Smooth muscle cell (in vitro differentiated cells): ENCODE measurements around the gene CENPN. TPM values are rescaled to one million over a fixed set of nuclear protein-coding genes. Genes with fewer than 3 reads are reported as not detected.

Experiments
- DNase-seq: peaks from one replicate; lab custom pipeline; 2025; ENCODE audit not compliant: unreplicated experiment; lab: John Stamatoyannopoulos, UW
- H2AFZ ChIP-seq: fragments of 200-600 bp; sonication (generic); 2 replicates; pipeline ENCODE4 v1.6.0; 2016; ENCODE audit warnings: antibody characterized with exemption, low read depth, mild to moderate bottlenecking
- H3F3A ChIP-seq: fragments of 200-600 bp; sonication (generic); 2 replicates; pipeline ENCODE4 v1.6.0; 2017; ENCODE audit warnings: antibody characterized with exemption, low read depth
- H3K27ac ChIP-seq: fragments of 200-600 bp; sonication (generic); 2 replicates; pipeline ENCODE4 v1.5.1; 2016; ENCODE audit warnings: low read depth, mild to moderate bottlenecking
- H3K27me3 ChIP-seq: fragments of 200-600 bp; sonication (generic); 2 replicates; pipeline ENCODE4 v1.6.1; 2016; ENCODE audit warnings: low read depth, mild to moderate bottlenecking
- H3K36me3 ChIP-seq: fragments of 200-600 bp; sonication (generic); 2 replicates; pipeline ENCODE4 v1.5.1; 2016; ENCODE audit warnings: low read depth
- H3K4me1 ChIP-seq: fragments of 200-600 bp; sonication (generic); 2 replicates; pipeline ENCODE4 v1.5.1; 2016; ENCODE audit warnings: low read depth
- H3K4me2 ChIP-seq: fragments of 200-600 bp; sonication (generic); 2 replicates; pipeline ENCODE4 v1.6.0; 2016; ENCODE audit warnings: mild to moderate bottlenecking
- H3K4me3 ChIP-seq: fragments of 200-600 bp; sonication (generic); 2 replicates; pipeline ENCODE4 v1.5.1; 2016; ENCODE audit warnings: mild to moderate bottlenecking
- H3K79me2 ChIP-seq: fragments of 200-600 bp; sonication (generic); 2 replicates; pipeline ENCODE4 v1.6.0; 2016; ENCODE audit warnings: low read depth, mild to moderate bottlenecking
- H3K9ac ChIP-seq: fragments of 200-600 bp; sonication (generic); 2 replicates; pipeline ENCODE4 v1.6.0; 2016; ENCODE audit warnings: low read depth
- H3K9me3 ChIP-seq: fragments of 200-600 bp; sonication (generic); replicated peaks from 2 replicates; pipeline ENCODE4 v1.5.1; 2016; ENCODE audit warnings: low read depth
- H4K20me1 ChIP-seq: fragments of 200-600 bp; sonication (generic); 2 replicates; pipeline ENCODE4 v1.6.0; 2016; ENCODE audit warnings: low read depth
- CTCF ChIP-seq: fragments of 200-600 bp; sonication (generic); IDR thresholded peaks from 2 replicates; pipeline ENCODE4 v1.5.1; 2017; ENCODE audit warnings: borderline replicate concordance, mild to moderate bottlenecking, antibody characterized with exemption; ENCODE audit not compliant: insufficient read depth, poor library complexity, severe bottlenecking
- WGBS: methylation state at CpG from one replicate; pipeline ENCODE4 v1.1.7; 2016; ENCODE audit warnings: low lambda C conversion rate; 5-methylcytosine and 5-hydroxymethylcytosine counted together
- polyA plus RNA-seq: library from polyadenylated mRNA; unstranded; fragments of >200 nt; fragmentation: Nextera tagmentation; extraction: Ambion mirVana; gene quantifications from 2 replicates; pipeline ENCODE4 v1.2.1, GENCODE V29; 2016
- total RNA-seq: library from RNA; depleted of rRNA; stranded (reverse); fragments of >200 nt; gene quantifications from 2 replicates; pipeline ENCODE4 v1.2.3, GENCODE V29; 2014

CENPN gene
- total and polyA plus RNA-seq, 2 experiments from 2014 or later: 18.8 to 25.1 TPM

- no peak overlapping the region for H2AFZ ChIP-seq
- TF ChIP-seq CTCF: no peak
- H3K4me1 ChIP-seq: peaks cover 14% of the 10 kb centered on the region
- DNase-seq: no peak
- H3K4me2 ChIP-seq: no peak overlapping the region
- H3K27me3 ChIP-seq: no peaks in the 10 kb centered on the region
- no peak overlapping the region for H3K9ac ChIP-seq
- H4K20me1 ChIP-seq: peaks cover 64% of the 10 kb centered on the region
- H3K9me3 ChIP-seq: no peaks in the 10 kb centered on the region
- peaks cover 95% of the 10 kb centered on the region for H3K79me2 ChIP-seq
- no peaks in the 10 kb centered on the region for H3F3A ChIP-seq
- no peaks in the 10 kb centered on the region for H3K36me3 ChIP-seq
- no peak overlapping the region for H3K27ac ChIP-seq
- 99% methylated on average over 3 of the region's 3 CpGs for WGBS
- no peak overlapping the region for H3K4me3 ChIP-seq
Measured at GRCh38 chr16:81000873-81001272, 6.1 kb upstream of the CENPN start.

GRCh38 chr16:81001330-81001729 lies 5.7 kb upstream of the CENPN start:
- Histone ChIP-seq H3K9ac (no peak overlapping the region), H3K27me3 (no peaks in the 10 kb centered on the region), H3K79me2 (peaks cover 94% of the 10 kb centered on the region), H3K4me2 (no peak overlapping the region), H3K27ac (no peak overlapping the region), H3K4me1 (peaks cover 14% of the 10 kb centered on the region), H3K9me3 (no peaks in the 10 kb centered on the region), H2AFZ (no peak overlapping the region), H4K20me1 (peaks cover 64% of the 10 kb centered on the region), H3F3A (no peaks in the 10 kb centered on the region), H3K36me3 (no peaks in the 10 kb centered on the region), H3K4me3 (no peak overlapping the region)
- TF ChIP-seq CTCF: no peak
- 85% methylated on average over 5 of the region's 5 CpGs for WGBS
- no peak for DNase-seq

- WGBS: 93% methylated on average over 4 of the region's 4 CpGs
- no peak for DNase-seq
- no peak for TF ChIP-seq CTCF
- Histone ChIP-seq H3K9me3 (no peaks in the 10 kb centered on the region), H3K4me1 (peaks cover 14% of the 10 kb centered on the region), H2AFZ (no peak overlapping the region), H3K27me3 (no peaks in the 10 kb centered on the region), H3K9ac (no peak overlapping the region), H3K4me3 (no peak overlapping the region), H4K20me1 (peaks cover 57% of the 10 kb centered on the region), H3K27ac (peak overlapping the region; percentile 64), H3K79me2 (peaks cover 79% of the 10 kb centered on the region), H3K4me2 (no peak overlapping the region), H3K36me3 (no peaks in the 10 kb centered on the region), H3F3A (no peaks in the 10 kb centered on the region)
Measured at GRCh38 chr16:81003064-81003463, 4.0 kb upstream of the CENPN start.
